GM19035 (cell line): ENCODE data around the gene JAM3.
"Not testable (repeated sequence)": the region's sequence is repeated elsewhere in the genome, so short reads cannot be mapped to it uniquely, and the experiment has no call there.

Source experiments
- ATAC-seq: cut with Tn5 transposase; IDR thresholded peaks from one replicate; pipeline ENCODE4 v1.9.1; 2021; ENCODE audit not compliant: unreplicated experiment

JAM3 gene

DNA sequence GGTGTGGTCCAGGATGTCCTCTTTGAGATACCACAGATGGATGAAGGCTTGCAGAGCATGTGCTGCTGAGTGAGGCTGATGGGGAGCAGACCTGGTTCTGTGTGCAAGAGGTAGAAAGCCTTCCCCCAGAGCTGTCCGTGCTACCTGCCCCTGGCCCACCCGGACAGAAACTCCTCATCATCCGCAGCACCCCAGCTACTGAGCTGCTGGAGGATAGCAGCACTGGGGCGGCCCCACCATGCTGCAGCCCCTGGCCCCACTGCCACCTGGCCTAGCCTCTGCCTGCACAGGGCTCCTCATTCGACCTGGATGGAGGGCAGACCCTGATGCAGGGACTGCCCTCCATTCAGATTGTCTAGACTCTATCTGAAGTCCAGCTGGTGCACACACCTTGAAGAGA lies 104.4 kb downstream of the JAM3 start:
- ATAC-seq = no peak

DNA sequence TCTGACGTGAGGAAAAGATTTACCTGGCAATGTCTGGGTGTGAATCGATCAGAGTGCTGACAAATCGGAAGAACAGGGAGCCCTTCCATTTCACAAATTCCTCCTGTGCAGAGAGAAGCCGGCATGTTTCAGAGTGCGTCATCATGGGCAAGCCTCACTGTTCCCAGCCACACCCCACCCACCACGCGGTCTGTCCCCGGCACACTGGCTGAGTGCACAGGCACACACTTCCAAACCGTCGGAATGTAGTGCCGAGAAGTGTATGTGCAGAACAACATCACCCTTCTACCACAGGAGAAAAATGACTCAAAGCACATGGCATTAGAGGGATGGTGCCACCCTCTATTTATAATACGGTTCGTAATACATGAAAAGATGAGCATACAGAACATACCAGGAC lies 107.4 kb downstream of the JAM3 start:
- ATAC-seq = no peak

DNA sequence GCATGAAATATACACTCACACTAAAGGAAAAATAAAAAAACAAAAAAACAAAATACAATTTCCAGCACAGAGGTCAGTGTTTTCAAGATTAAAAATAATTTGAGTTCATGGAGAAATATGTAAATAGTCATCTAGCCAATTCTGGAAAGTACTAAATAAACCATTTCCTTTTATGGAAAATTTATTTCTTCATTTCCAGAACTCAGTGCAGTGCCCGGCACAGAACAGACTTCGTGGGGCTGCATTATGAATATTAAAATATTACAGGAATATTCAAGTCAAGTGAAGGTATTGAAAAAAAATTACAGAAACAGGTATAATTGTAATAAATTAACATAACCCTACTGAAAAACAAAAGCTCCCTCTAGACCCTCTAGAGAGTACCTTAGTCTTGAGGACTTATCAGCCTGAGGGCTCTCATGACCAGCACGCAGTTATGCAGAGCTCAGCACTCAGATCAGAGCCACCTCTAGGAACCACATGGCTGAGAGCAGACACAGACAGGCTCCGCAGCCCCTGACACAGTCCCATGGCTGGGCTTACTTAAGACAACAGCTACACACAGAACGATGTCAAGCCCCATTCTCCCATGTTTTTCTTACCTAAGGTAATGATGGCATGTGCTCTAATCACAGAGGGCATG lies 109.3 kb downstream of the JAM3 start:
- ATAC-seq = no peak

DNA sequence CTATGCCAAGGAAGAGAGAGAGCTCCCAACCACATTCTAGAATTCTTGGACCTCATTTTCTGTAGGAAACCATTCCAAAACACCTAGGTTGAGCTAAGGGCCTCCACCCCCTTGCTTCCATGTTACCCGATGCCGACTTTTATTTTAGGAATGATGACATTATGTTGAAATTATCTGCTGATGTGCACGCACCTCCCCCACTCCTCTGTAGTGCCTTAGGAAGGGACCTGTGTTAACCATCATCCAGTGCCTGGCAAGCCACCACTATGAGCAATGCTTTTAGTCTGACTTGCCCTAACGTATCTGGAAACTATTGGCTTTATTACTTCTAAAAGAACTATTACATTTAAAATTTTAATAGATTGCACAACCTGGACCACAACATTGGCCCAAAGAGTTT lies 112.8 kb downstream of the JAM3 start:
- no peak for ATAC-seq

DNA sequence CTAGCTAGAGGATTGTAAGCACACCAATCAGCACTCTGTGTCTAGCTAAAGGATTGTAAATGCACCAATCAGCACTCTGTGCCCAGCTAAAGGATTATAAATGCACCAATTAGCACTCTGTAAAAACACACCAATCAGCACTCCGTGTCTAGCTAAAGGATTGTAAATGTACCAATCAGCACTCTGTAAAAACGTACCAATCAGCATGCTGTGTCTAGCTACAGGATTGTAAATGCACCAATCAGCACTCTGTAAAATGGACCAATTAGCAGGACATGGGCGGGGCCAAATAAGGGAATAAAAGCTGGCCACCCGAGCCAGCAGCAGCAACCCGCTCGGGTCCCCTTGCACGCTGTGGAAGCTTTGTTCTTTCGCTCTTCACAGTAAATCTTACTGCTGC lies 119.2 kb downstream of the JAM3 start:
- not testable (repeated sequence) for ATAC-seq

DNA sequence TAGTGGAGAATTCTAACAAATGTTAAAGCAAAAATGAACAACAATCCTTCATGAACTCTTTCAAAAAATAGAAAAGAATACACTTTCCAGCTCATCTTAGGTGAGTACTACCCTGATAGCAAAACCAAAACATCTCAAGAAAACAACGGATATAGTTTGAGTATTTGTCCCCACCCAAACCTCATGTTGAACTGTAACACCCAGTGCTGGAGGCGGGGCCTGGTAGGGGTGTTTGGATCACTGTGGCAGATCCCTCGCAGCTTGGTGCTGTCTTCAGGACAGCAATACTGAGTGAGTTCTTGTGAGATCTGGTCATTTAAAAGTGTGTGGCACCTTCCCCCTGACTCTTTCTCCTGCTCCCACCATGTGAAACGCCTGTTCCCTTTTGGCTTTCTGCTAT lies 127.9 kb downstream of the JAM3 start:
- ATAC-seq = no peak

DNA sequence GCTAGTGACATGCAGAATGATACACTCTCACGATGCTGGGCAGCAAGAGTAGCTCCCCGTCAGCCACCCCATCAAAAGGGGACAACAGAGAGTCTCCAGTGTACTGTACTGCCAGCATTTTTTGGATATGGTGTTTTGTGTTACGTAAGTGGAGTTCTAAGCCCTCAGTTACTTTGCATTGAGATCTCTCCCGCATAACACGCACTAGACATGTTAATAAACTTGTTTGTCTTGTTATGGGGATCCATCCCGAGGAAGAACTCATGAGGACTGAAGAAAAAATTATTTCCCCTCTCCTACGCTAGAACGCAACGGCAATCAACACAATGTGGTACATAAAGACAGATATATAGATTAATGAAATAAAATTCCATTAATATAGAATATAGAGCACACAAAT lies 130.7 kb downstream of the JAM3 start:
- no peak for ATAC-seq

DNA sequence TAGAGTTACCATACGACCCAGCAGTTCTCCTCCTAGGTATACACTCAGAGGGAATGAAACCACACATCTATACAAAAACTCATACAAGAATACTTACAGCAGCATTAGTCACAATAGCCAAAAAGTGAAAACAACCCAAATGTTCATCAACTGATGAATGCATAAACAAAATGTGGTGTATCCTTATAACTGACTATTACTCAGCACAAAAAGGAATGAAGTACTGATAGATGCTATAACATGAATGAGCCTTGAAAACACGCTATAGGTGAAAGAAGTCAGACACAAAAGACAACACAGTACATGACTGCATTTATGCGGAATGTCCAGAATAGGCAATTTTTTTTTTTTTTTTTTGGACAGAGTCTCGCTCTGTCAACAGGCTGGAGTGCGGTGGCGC lies 131.8 kb downstream of the JAM3 start:
- no peak for ATAC-seq
